Rectal smooth muscle tissue (tissue), 1 donor: ENCODE measurements around the gene CIT.
"Not testable (repeated sequence)": the region's sequence is repeated elsewhere in the genome, so short reads cannot be mapped to it uniquely, and the experiment has no call there.

Experiments used
- H3K27ac ChIP-seq: one replicate; pipeline ENCODE4 v1.7.0; 2013; ENCODE audit warnings: low read depth, low read length, inconsistent platforms
- H3K27me3 ChIP-seq: one replicate; pipeline ENCODE4 v1.7.0; 2013; ENCODE audit warnings: low read length; ENCODE audit not compliant: control insufficient read depth, insufficient read depth
- H3K36me3 ChIP-seq: one replicate; pipeline ENCODE4 v1.7.0; 2013; ENCODE audit warnings: low read length; ENCODE audit not compliant: control insufficient read depth, insufficient read depth
- H3K4me1 ChIP-seq: one replicate; pipeline ENCODE4 v1.7.0; 2013; ENCODE audit warnings: low read length; ENCODE audit not compliant: control insufficient read depth, insufficient read depth
- H3K4me3 ChIP-seq: one replicate; pipeline ENCODE4 v1.7.0; 2013; ENCODE audit warnings: low read length
- H3K9ac ChIP-seq: one replicate; pipeline ENCODE4 v1.7.0; 2013; ENCODE audit warnings: low read length

The CIT gene

GRCh38 chr12:119718141-119718540 is 159.0 kb downstream of the CIT start:
- H3K27ac ChIP-seq = no peak overlapping the region

GRCh38 chr12:119715268-119715620 is 161.9 kb downstream of the CIT start:
- H3K36me3 ChIP-seq = no peaks in the 10 kb centered on the region
- no peaks in the 10 kb centered on the region for H3K27me3 ChIP-seq
- H3K9ac ChIP-seq = no peak overlapping the region
- no peak overlapping the region for H3K27ac ChIP-seq
- no peaks in the 10 kb centered on the region for H3K4me1 ChIP-seq
- no peak overlapping the region for H3K4me3 ChIP-seq

More at GRCh38 chr12:119718141-119718540, 159.0 kb downstream of the CIT start:
- no peaks in the 10 kb centered on the region for H3K4me1 ChIP-seq
- no peak overlapping the region for H3K4me3 ChIP-seq
- H3K9ac ChIP-seq = no peak overlapping the region
- no peaks in the 10 kb centered on the region for H3K36me3 ChIP-seq
- H3K27me3 ChIP-seq = no peaks in the 10 kb centered on the region

GRCh38 chr12:119714614-119715267 is 162.4 kb downstream of the CIT start:
- H3K4me3 ChIP-seq = no peak overlapping the region
- no peak overlapping the region for H3K9ac ChIP-seq
- no peaks in the 10 kb centered on the region for H3K27me3 ChIP-seq
- no peak overlapping the region for H3K27ac ChIP-seq
- no peaks in the 10 kb centered on the region for H3K36me3 ChIP-seq
- no peaks in the 10 kb centered on the region for H3K4me1 ChIP-seq

GRCh38 chr12:119713551-119714031 is 163.5 kb downstream of the CIT start:
- H3K36me3 ChIP-seq = no peaks in the 10 kb centered on the region
- H3K27ac ChIP-seq = no peak overlapping the region
- H3K9ac ChIP-seq = no peak overlapping the region
- H3K4me3 ChIP-seq = no peak overlapping the region
- no peaks in the 10 kb centered on the region for H3K4me1 ChIP-seq
- H3K27me3 ChIP-seq = no peaks in the 10 kb centered on the region

- H3K27ac ChIP-seq = no peak overlapping the region
Measured at GRCh38 chr12:119712721-119713120, 164.4 kb downstream of the CIT start.

GRCh38 chr12:119711693-119712092 is 165.4 kb downstream of the CIT start:
- Histone ChIP-seq H3K4me1 (no peaks in the 10 kb centered on the region), H3K27ac (no peak overlapping the region), H3K4me3 (no peak overlapping the region), H3K27me3 (no peaks in the 10 kb centered on the region), H3K9ac (no peak overlapping the region), H3K36me3 (no peaks in the 10 kb centered on the region)

More at GRCh38 chr12:119712721-119713120, 164.4 kb downstream of the CIT start:
- H3K9ac ChIP-seq = no peak overlapping the region
- H3K4me1 ChIP-seq = no peaks in the 10 kb centered on the region
- no peaks in the 10 kb centered on the region for H3K27me3 ChIP-seq
- H3K36me3 ChIP-seq = no peaks in the 10 kb centered on the region
- no peak overlapping the region for H3K4me3 ChIP-seq

GRCh38 chr12:119710965-119711551 is 166.1 kb downstream of the CIT start:
- Histone ChIP-seq H3K36me3 (no peaks in the 10 kb centered on the region), H3K9ac (no peak overlapping the region), H3K4me3 (no peak overlapping the region), H3K4me1 (no peaks in the 10 kb centered on the region), H3K27me3 (no peaks in the 10 kb centered on the region), H3K27ac (no peak overlapping the region)

GRCh38 chr12:119710374-119710964 is 166.7 kb downstream of the CIT start:
- no peak overlapping the region for H3K27ac ChIP-seq
- no peak overlapping the region for H3K9ac ChIP-seq
- no peaks in the 10 kb centered on the region for H3K36me3 ChIP-seq

GRCh38 chr12:119706427-119706826 is 170.7 kb downstream of the CIT start:
- not testable (repeated sequence) for H3K9ac ChIP-seq, H3K36me3 ChIP-seq, H3K27ac ChIP-seq, H3K4me3 ChIP-seq, H3K4me1 ChIP-seq, H3K27me3 ChIP-seq

More at GRCh38 chr12:119710374-119710964, 166.7 kb downstream of the CIT start:
- Histone ChIP-seq H3K4me1 (no peaks in the 10 kb centered on the region), H3K27me3 (no peaks in the 10 kb centered on the region), H3K4me3 (no peak overlapping the region)

GRCh38 chr12:119705182-119705581 is 171.9 kb downstream of the CIT start:
- Histone ChIP-seq H3K27me3 (no peaks in the 10 kb centered on the region), H3K9ac (no peak overlapping the region), H3K27ac (no peak overlapping the region), H3K36me3 (peaks cover 4% of the 10 kb centered on the region), H3K4me3 (no peak overlapping the region), H3K4me1 (no peaks in the 10 kb centered on the region)

GRCh38 chr12:119704065-119704747 is 172.9 kb downstream of the CIT start:
- no peak overlapping the region for H3K27ac ChIP-seq

GRCh38 chr12:119700078-119700477 is 177.0 kb downstream of the CIT start:
- Histone ChIP-seq H3K27ac (no peak overlapping the region), H3K36me3 (peaks cover 4% of the 10 kb centered on the region), H3K9ac (no peak overlapping the region), H3K27me3 (no peaks in the 10 kb centered on the region), H3K4me1 (no peaks in the 10 kb centered on the region), H3K4me3 (no peak overlapping the region)

More at GRCh38 chr12:119704065-119704747, 172.9 kb downstream of the CIT start:
- Histone ChIP-seq H3K36me3 (peaks cover 4% of the 10 kb centered on the region), H3K4me1 (no peaks in the 10 kb centered on the region), H3K27me3 (no peaks in the 10 kb centered on the region), H3K4me3 (no peak overlapping the region), H3K9ac (no peak overlapping the region)
